NCI-H1694 treated with DMSO at 0.1 percent for 48 hours (cell line): Measurements from ENCODE around the gene RPL4.
A peak's percentile ranks its signal among the peaks of the same experiment; 100 is the strongest.
"Not testable (repeated sequence)": the region's sequence is repeated elsewhere in the genome, so short reads cannot be mapped to it uniquely, and the experiment has no call there.

Experiments
- DNase-seq: peaks from one replicate; lab custom pipeline; 2025; lab: John Stamatoyannopoulos, UW

The RPL4 gene

GRCh38 chr15:66504563-66505429 is at the start of gene RPL4, which contains the start of gene ZWILCH:
Gene RPL4 (minus strand): TSS chr15:66504855. CDS start chr15:66504790, 65 bp downstream.
Gene ZWILCH (plus strand): TSS chr15:66505326. CDS start chr15:66505339, 13 bp downstream.
- DNase-seq = peak; percentile 57

GRCh38 chr15:66545255-66545654 is 40.6 kb upstream of the RPL4 start:
- DNase-seq = no peak

- DNase-seq = no peak
Observed at GRCh38 chr15:66542896-66543295, 38.2 kb upstream of the RPL4 start.

GRCh38 chr15:66535056-66535455 is 30.4 kb upstream of the RPL4 start:
- DNase-seq = no peak

- DNase-seq = no peak
Observed at GRCh38 chr15:66524838-66525237, 20.2 kb upstream of the RPL4 start.

GRCh38 chr15:66523926-66524325 is 19.3 kb upstream of the RPL4 start:
- no peak for DNase-seq

- no peak for DNase-seq
Observed at GRCh38 chr15:66515901-66516322, 11.3 kb upstream of the RPL4 start.

GRCh38 chr15:66514586-66514985 is 9.9 kb upstream of the RPL4 start:
- DNase-seq = no peak

- no peak for DNase-seq
Observed at GRCh38 chr15:66508293-66508883, 3.7 kb upstream of the RPL4 start.

GRCh38 chr15:66505818-66506217 is 1.2 kb upstream of the RPL4 start:
- no peak for DNase-seq

GRCh38 chr15:66505430-66505811 is 766 bp upstream of the RPL4 start:
- DNase-seq = no peak

GRCh38 chr15:66503780-66504562 is 684 bp downstream of the RPL4 start:
- DNase-seq = no peak

GRCh38 chr15:66503041-66503648 is 1.5 kb downstream of the RPL4 start:
- not testable (repeated sequence) for DNase-seq

GRCh38 chr15:66502491-66502890 is 2.2 kb downstream of the RPL4 start:
- DNase-seq = peak; percentile 16

- DNase-seq = not testable (repeated sequence)
Observed at GRCh38 chr15:66500346-66500745, 4.3 kb downstream of the RPL4 start.

GRCh38 chr15:66498501-66499386 is 5.9 kb downstream of the RPL4 start:
- peak; percentile 17 for DNase-seq

GRCh38 chr15:66497502-66498455 is 6.9 kb downstream of the RPL4 start, which contains the start of gene SNAPC5:
Gene SNAPC5 (minus strand): TSS chr15:66497762. CDS start chr15:66497731, 31 bp downstream.
- peak; percentile 77 for DNase-seq

GRCh38 chr15:66496951-66497501 is 7.6 kb downstream of the RPL4 start:
- no peak for DNase-seq

GRCh38 chr15:66494262-66494661 is 10.4 kb downstream of the RPL4 start:
- DNase-seq = no peak
